ENCODE data around the gene PHF21A. TPM values are rescaled to one million over a fixed set of nuclear protein-coding genes. Genes with fewer than 3 reads are reported as not detected.

Gene PHF21A
- total and polyA plus RNA-seq, 4 donors: 3.6 to 8.5 (median 6.2) TPM

DNA sequence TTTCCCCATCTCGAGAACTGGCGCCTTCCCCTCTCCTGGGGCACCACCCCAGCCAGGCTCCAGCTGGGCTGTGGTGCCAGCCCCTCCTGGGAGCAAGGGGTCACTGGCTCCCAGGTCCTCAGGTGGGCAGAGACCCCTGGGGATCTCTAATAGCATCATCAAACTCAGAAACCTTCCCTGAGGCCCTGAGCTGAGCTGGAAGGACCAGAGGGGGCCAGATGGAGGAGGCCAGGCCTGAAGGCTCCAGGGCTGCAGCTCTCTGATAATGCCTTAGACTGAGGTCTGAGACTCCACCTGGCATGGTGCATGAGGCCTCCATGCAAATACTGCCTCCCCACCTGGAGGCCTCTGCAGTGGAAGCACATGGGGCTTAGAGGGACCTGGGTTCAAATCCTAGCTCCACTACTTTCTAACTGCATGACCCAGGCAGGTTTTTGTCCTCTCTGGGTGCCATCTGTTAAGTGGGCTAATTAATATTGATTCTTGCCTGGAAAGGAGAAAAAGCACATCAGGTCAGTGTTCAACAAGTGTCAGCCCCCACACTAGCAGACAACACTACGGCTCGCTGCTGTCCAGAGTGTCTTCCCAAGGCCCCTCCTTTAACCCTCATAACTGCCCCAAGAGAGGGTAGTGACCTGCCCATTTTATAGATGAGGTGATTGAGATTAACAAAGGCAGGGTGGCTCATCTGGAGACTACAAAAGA is 234.3 kb downstream of the PHF21A start:
- Histone ChIP-seq H3K27ac (ENCODE audit: low read depth in 1 of 2, low read length in 2 of 2) (no peak overlapping the region), H3K4me3 (ENCODE audit: low read depth in 1 of 3, low read length in 3 of 3) (no peak overlapping the region), H3K4me1 (ENCODE audit: control insufficient read depth in 4 of 4, insufficient read depth in 4 of 4, low read length in 3 of 4) (peaks cover 4 to 18% (median 9%) of the 10 kb centered on the region in 4 donors), H3K9ac (ENCODE audit: low read depth in 1 of 2, low read length in 2 of 2) (no peak overlapping the region), H3K9me3 (ENCODE audit: control insufficient read depth in 4 of 4, low read length in 3 of 4) (no peaks in the 10 kb centered on the region), H3K27me3 (ENCODE audit: control insufficient read depth in 4 of 4, insufficient read depth in 4 of 4, low read length in 3 of 4) (no peaks in the 10 kb centered on the region), H3K36me3 (ENCODE audit: control insufficient read depth in 4 of 4, insufficient read depth in 3 of 4, low read depth in 1 of 4, low read length in 3 of 4) (peaks cover 0 to 11% (median 7%) of the 10 kb centered on the region in 4 donors)
- TF ChIP-seq SP1 (IDR thresholded peaks at IDR 0.05): no peak
- no peak for TF ChIP-seq EGR1 (IDR thresholded peaks at IDR 0.05; ENCODE audit: low read depth in 2 of 2)
- no peak for TF ChIP-seq RXRA (IDR thresholded peaks at IDR 0.05)
- TF ChIP-seq, protein P1, sequence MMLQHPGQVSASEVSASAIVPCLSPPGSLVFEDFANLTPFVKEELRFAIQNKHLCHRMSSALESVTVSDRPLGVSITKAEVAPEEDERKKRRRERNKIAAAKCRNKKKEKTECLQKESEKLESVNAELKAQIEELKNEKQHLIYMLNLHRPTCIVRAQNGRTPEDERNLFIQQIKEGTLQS (IDR thresholded peaks at IDR 0.05): no peak
- TF ChIP-seq HNF4G (IDR thresholded peaks at IDR 0.05): no peak
- no peak for TF ChIP-seq HNF4A (conservative IDR thresholded peaks at IDR 0.05)
- no peak for TF ChIP-seq FOXA1 (IDR thresholded peaks at IDR 0.05)
- TF ChIP-seq, protein P2, sequence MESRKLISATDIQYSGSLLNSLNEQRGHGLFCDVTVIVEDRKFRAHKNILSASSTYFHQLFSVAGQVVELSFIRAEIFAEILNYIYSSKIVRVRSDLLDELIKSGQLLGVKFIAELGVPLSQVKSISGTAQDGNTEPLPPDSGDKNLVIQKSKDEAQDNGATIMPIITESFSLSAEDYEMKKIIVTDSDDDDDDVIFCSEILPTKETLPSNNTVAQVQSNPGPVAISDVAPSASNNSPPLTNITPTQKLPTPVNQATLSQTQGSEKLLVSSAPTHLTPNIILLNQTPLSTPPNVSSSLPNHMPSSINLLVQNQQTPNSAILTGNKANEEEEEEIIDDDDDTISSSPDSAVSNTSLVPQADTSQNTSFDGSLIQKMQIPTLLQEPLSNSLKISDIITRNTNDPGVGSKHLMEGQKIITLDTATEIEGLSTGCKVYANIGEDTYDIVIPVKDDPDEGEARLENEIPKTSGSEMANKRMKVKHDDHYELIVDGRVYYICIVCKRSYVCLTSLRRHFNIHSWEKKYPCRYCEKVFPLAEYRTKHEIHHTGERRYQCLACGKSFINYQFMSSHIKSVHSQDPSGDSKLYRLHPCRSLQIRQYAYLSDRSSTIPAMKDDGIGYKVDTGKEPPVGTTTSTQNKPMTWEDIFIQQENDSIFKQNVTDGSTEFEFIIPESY (IDR thresholded peaks at IDR 0.05): no peak
- TF ChIP-seq, protein P3, sequence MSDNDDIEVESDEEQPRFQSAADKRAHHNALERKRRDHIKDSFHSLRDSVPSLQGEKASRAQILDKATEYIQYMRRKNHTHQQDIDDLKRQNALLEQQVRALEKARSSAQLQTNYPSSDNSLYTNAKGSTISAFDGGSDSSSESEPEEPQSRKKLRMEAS (IDR thresholded peaks at IDR 0.05): no peak
- no peak for TF ChIP-seq YY1 (IDR thresholded peaks at IDR 0.05)
- TF ChIP-seq, protein P4, sequence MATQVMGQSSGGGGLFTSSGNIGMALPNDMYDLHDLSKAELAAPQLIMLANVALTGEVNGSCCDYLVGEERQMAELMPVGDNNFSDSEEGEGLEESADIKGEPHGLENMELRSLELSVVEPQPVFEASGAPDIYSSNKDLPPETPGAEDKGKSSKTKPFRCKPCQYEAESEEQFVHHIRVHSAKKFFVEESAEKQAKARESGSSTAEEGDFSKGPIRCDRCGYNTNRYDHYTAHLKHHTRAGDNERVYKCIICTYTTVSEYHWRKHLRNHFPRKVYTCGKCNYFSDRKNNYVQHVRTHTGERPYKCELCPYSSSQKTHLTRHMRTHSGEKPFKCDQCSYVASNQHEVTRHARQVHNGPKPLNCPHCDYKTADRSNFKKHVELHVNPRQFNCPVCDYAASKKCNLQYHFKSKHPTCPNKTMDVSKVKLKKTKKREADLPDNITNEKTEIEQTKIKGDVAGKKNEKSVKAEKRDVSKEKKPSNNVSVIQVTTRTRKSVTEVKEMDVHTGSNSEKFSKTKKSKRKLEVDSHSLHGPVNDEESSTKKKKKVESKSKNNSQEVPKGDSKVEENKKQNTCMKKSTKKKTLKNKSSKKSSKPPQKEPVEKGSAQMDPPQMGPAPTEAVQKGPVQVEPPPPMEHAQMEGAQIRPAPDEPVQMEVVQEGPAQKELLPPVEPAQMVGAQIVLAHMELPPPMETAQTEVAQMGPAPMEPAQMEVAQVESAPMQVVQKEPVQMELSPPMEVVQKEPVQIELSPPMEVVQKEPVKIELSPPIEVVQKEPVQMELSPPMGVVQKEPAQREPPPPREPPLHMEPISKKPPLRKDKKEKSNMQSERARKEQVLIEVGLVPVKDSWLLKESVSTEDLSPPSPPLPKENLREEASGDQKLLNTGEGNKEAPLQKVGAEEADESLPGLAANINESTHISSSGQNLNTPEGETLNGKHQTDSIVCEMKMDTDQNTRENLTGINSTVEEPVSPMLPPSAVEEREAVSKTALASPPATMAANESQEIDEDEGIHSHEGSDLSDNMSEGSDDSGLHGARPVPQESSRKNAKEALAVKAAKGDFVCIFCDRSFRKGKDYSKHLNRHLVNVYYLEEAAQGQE (IDR thresholded peaks at IDR 0.05): no peak
- no peak for TF ChIP-seq GABPA (IDR thresholded peaks at IDR 0.05 in 1 of 2, conservative IDR thresholded peaks at IDR 0.05 in 1 of 2)
- TF ChIP-seq TAF1 (conservative IDR thresholded peaks at IDR 0.05): no peak
- TF ChIP-seq, protein P5, sequence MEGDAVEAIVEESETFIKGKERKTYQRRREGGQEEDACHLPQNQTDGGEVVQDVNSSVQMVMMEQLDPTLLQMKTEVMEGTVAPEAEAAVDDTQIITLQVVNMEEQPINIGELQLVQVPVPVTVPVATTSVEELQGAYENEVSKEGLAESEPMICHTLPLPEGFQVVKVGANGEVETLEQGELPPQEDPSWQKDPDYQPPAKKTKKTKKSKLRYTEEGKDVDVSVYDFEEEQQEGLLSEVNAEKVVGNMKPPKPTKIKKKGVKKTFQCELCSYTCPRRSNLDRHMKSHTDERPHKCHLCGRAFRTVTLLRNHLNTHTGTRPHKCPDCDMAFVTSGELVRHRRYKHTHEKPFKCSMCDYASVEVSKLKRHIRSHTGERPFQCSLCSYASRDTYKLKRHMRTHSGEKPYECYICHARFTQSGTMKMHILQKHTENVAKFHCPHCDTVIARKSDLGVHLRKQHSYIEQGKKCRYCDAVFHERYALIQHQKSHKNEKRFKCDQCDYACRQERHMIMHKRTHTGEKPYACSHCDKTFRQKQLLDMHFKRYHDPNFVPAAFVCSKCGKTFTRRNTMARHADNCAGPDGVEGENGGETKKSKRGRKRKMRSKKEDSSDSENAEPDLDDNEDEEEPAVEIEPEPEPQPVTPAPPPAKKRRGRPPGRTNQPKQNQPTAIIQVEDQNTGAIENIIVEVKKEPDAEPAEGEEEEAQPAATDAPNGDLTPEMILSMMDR (IDR thresholded peaks at IDR 0.05; ENCODE audit: low read depth, low read length, missing input control): no peak
- TF ChIP-seq FOXA2 (IDR thresholded peaks at IDR 0.05): no peak
- TF ChIP-seq JUND (IDR thresholded peaks at IDR 0.05): no peak
- no peak for TF ChIP-seq RAD21 (IDR thresholded peaks at IDR 0.05)
- no peak for TF ChIP-seq NR2F2 (IDR thresholded peaks at IDR 0.05)
- WGBS: 94% methylated on average over 4 of the region's 4 CpGs
- no peak for DNase-seq (ENCODE audit: low spot score)
